IMR-90 (cell line): ENCODE measurements around the gene KLHL13. TPM values are rescaled to one million over a fixed set of nuclear protein-coding genes. Genes with fewer than 3 reads are reported as not detected.

Experiments used
- ATAC-seq: fragments of 200-7000 bp; cut with Tn5 transposase; 2 replicates; pipeline ENCODE4 v1.9.1; 2020; ENCODE audit warnings: low read depth, mild to moderate bottlenecking, moderate library complexity
- BruUV-seq: library from RNA; stranded (reverse); fragments of 400-500 nt; replicated peaks from 2 replicates; lab custom pipeline; 2021; lab: Mats Ljungman, UMichigan
- CTCF ChIA-PET: fragments of 300-600 bp; formaldehyde crosslinking; extraction: SDS; loops from one replicate; lab custom pipeline; 2021; ENCODE audit warnings: antibody characterized with exemption; lab: Yijun Ruan, JAX
- POLR2A ChIA-PET: fragments of 300-600 bp; sonication (Branson Sonifier 250); formaldehyde crosslinking; loops from one replicate; lab custom pipeline; 2022; ENCODE audit warnings: antibody characterized with exemption; ENCODE audit not compliant: unreplicated experiment; lab: Charles Lee
- DNase-seq: peaks from one replicate; pipeline ENCODE4 v3.0.0; 2013
- H2AFZ ChIP-seq: replicated peaks from 2 replicates; pipeline ENCODE3; 2013; ENCODE audit warnings: low read length, mild to moderate bottlenecking; ENCODE audit not compliant: poor library complexity
- H2AK5ac ChIP-seq: 2 replicates; pipeline ENCODE4 v1.6.1; 2013; ENCODE audit warnings: low read depth, low read length, inconsistent platforms
- H2AK9ac ChIP-seq: replicated peaks from 2 replicates; pipeline ENCODE3; 2013; ENCODE audit warnings: mild to moderate bottlenecking, low read depth, low read length, moderate library complexity; ENCODE audit not compliant: poor library complexity
- H2BK120ac ChIP-seq: 2 replicates; pipeline ENCODE4 v1.6.1; 2013; ENCODE audit warnings: low read depth, low read length, inconsistent platforms
- H2BK15ac ChIP-seq: 3 replicates; pipeline ENCODE4 v1.6.1; 2013; ENCODE audit warnings: low read depth, low read length, inconsistent platforms
- H2BK20ac ChIP-seq: 2 replicates; pipeline ENCODE4 v1.6.1; 2013; ENCODE audit warnings: low read depth, mild to moderate bottlenecking, inconsistent platforms, low read length, moderate library complexity
- H2BK5ac ChIP-seq: 2 replicates; pipeline ENCODE4 v1.6.1; 2013; ENCODE audit warnings: mild to moderate bottlenecking, low read depth, low read length, inconsistent platforms; ENCODE audit not compliant: poor library complexity, severe bottlenecking
- H3K14ac ChIP-seq: replicated peaks from 2 replicates; pipeline ENCODE4 v1.6.1; 2013; ENCODE audit warnings: low read depth, low read length, inconsistent platforms
- H3K18ac ChIP-seq: 2 replicates; pipeline ENCODE4 v1.6.1; 2013; ENCODE audit warnings: low read depth, low read length, control low read depth
- H3K23ac ChIP-seq: 2 replicates; pipeline ENCODE4 v1.6.1; 2013; ENCODE audit warnings: low read depth, low read length, inconsistent platforms
- H3K27ac ChIP-seq: 2 replicates; pipeline ENCODE4 v1.5.1; 2013; ENCODE audit warnings: mild to moderate bottlenecking, control low read depth, low read length; ENCODE audit not compliant: insufficient read depth
- H3K27me3 ChIP-seq: 2 replicates; pipeline ENCODE4 v1.6.1; 2013; ENCODE audit warnings: low read length; ENCODE audit not compliant: control insufficient read depth, insufficient read depth
- H3K36me3 ChIP-seq: 2 replicates; pipeline ENCODE4 v1.6.1; 2013; ENCODE audit warnings: low read length, mixed read lengths; ENCODE audit not compliant: control insufficient read depth, insufficient read depth
- H3K4ac ChIP-seq: 2 replicates; pipeline ENCODE4 v1.6.1; 2013; ENCODE audit warnings: low read depth, low read length, inconsistent platforms
- H3K4me1 ChIP-seq: 2 replicates; pipeline ENCODE4 v1.6.1; 2013; ENCODE audit warnings: low read length, mixed read lengths; ENCODE audit not compliant: control insufficient read depth, insufficient read depth
- H3K4me2 ChIP-seq: 2 replicates; pipeline ENCODE4 v1.6.1; 2013; ENCODE audit warnings: low read depth, mild to moderate bottlenecking, control low read depth, low read length, moderate library complexity
- H3K4me3 ChIP-seq: 2 replicates; pipeline ENCODE4 v1.5.1; 2013; ENCODE audit warnings: low read depth, mild to moderate bottlenecking, control low read depth, low read length, moderate library complexity; ENCODE audit not compliant: insufficient read depth
- H3K56ac ChIP-seq: 2 replicates; pipeline ENCODE4 v1.6.1; 2013; ENCODE audit warnings: low read length, inconsistent platforms; ENCODE audit not compliant: insufficient read depth; ENCODE audit errors: extremely low read depth
- H3K79me1 ChIP-seq, 2 experiments: 2 replicates each; pipeline ENCODE4 v1.6.1; 2013; ENCODE audit warnings: low read length in 2 of 2, inconsistent platforms in 1 of 2, low read depth in 1 of 2
- H3K9ac ChIP-seq: 2 replicates; pipeline ENCODE4 v1.6.1; 2013; ENCODE audit warnings: low read depth, low read length, control low read depth
- H3K9me1 ChIP-seq: 2 replicates; pipeline ENCODE4 v1.6.1; 2013; ENCODE audit warnings: low read length, inconsistent platforms; ENCODE audit not compliant: insufficient read depth
- H3K9me3 ChIP-seq: 2 replicates; pipeline ENCODE4 v1.6.1; 2013; ENCODE audit warnings: low read length; ENCODE audit not compliant: control insufficient read depth, insufficient read depth
- H4K20me1 ChIP-seq: 2 replicates; pipeline ENCODE4 v1.6.1; 2013; ENCODE audit warnings: low read length, inconsistent platforms; ENCODE audit not compliant: insufficient read depth
- H4K5ac ChIP-seq: 2 replicates; pipeline ENCODE4 v1.6.1; 2013; ENCODE audit warnings: mild to moderate bottlenecking, low read depth, low read length, control low read depth
- H4K8ac ChIP-seq, 2 experiments: 2 replicates each; pipeline ENCODE4 v1.6.1; 2013; ENCODE audit warnings: low read depth in 2 of 2, low read length in 2 of 2, control low read depth in 1 of 2, inconsistent platforms in 1 of 2
- H4K91ac ChIP-seq: 2 replicates; pipeline ENCODE4 v1.6.1; 2013; ENCODE audit warnings: low read depth, low read length, inconsistent platforms; ENCODE audit not compliant: insufficient read depth
- BHLHE40 ChIP-seq: fragments of 150-350 bp; IDR thresholded peaks from 2 replicates; pipeline ENCODE4 v1.6.1; 2016; ENCODE audit warnings: mild to moderate bottlenecking, low read depth, low read length
- CEBPB ChIP-seq: IDR thresholded peaks from 2 replicates; pipeline ENCODE4 v1.6.1; 2012; ENCODE audit warnings: low read depth, low read length, improper control_type of control experiment
- FOS ChIP-seq: fragments of 150-350 bp; IDR thresholded peaks from 2 replicates; pipeline ENCODE4 v1.6.1; 2016; ENCODE audit warnings: low read depth, low read length
- MAFK ChIP-seq: IDR thresholded peaks from 2 replicates; pipeline ENCODE4 v1.6.1; 2012; ENCODE audit warnings: low read depth, low read length, improper control_type of control experiment
- MAZ ChIP-seq: IDR thresholded peaks from 2 replicates; pipeline ENCODE4 v1.6.1; 2012; ENCODE audit warnings: low read depth, mild to moderate bottlenecking, low read length, improper control_type of control experiment, moderate library complexity, borderline replicate concordance
- NFE2L2 ChIP-seq: fragments of 150-350 bp; IDR thresholded peaks from 2 replicates; pipeline ENCODE4 v1.6.1; 2016; ENCODE audit warnings: low read depth, mild to moderate bottlenecking, low read length
- RAD21 ChIP-seq: IDR thresholded peaks from 2 replicates; pipeline ENCODE4 v1.6.1; 2012; ENCODE audit warnings: low read length, improper control_type of control experiment
- RCOR1 ChIP-seq: IDR thresholded peaks from 2 replicates; pipeline ENCODE4 v1.6.1; 2012; ENCODE audit warnings: mild to moderate bottlenecking, low read length, improper control_type of control experiment; ENCODE audit not compliant: insufficient replicate concordance
- RFX5 ChIP-seq: IDR thresholded peaks from 2 replicates; pipeline ENCODE4 v1.8.0; 2012; ENCODE audit warnings: low read depth, mild to moderate bottlenecking, low read length, moderate library complexity
- SMC3 ChIP-seq: fragments of 150-350 bp; IDR thresholded peaks from 2 replicates; pipeline ENCODE4 v1.6.1; 2016; ENCODE audit warnings: low read depth, mild to moderate bottlenecking, antibody characterized with exemption, low read length, moderate library complexity
- WGBS, 2 experiments: methylation state at CpG; one replicate each; pipeline versions ENCODE4 v1.1.5 to v1.1.7; 2013; ENCODE audit warnings: missing lambda C conversion rate in 2 of 2; ENCODE audit not compliant: insufficient read length in 1 of 2; ENCODE audit errors: extremely low coverage in 2 of 2; 5-methylcytosine and 5-hydroxymethylcytosine counted together
- dilution Hi-C: fragments of 300-500 bp; cut with HindIII; formaldehyde crosslinking; loops from one replicate; pipeline ENCODE4 v1.14.3; 2018; ENCODE audit warnings: low sequenced_read_pairs; ENCODE audit not compliant: unreplicated experiment
- in situ Hi-C: fragments of 300-500 bp; cut with MboI; formaldehyde crosslinking; loops from 3 replicates; pipeline ENCODE4 v1.14.3; 2019; ENCODE audit warnings: low sequenced_read_pairs, inconsistent platforms, mixed read lengths
- intact Hi-C: fragments of 100-400 bp; cut with micrococcal nuclease; formaldehyde crosslinking; loops from 2 replicates; pipeline ENCODE4 v1.10.0; 2022
- polyA plus RNA-seq, 3 experiments: library from polyadenylated mRNA; depleted of rRNA; stranded (reverse); fragments of >200 nt; gene quantifications; 2 replicates each; pipeline ENCODE4 v1.2.3, GENCODE V29; 2012; ENCODE audit warnings: low replicate concordance in 1 of 3
- total RNA-seq: library from RNA; depleted of rRNA; stranded (reverse); fragments of >200 nt; gene quantifications from 2 replicates; pipeline ENCODE4 v1.2.3, GENCODE V29; 2012
- TF ChIP-seq, protein P1 (sequence below): conservative IDR thresholded peaks from 2 replicates; pipeline ENCODE4 v1.5.1; 2012; ENCODE audit warnings: mild to moderate bottlenecking, low read depth, low read length, improper control_type of control experiment
- TF ChIP-seq, protein P2 (sequence below): fragments of 150-350 bp; IDR thresholded peaks from 2 replicates; pipeline ENCODE4 v1.6.1; 2016; ENCODE audit warnings: low read depth, mild to moderate bottlenecking, low read length, moderate library complexity, borderline replicate concordance
- TF ChIP-seq, protein P3 (sequence below): fragments of 150-350 bp; IDR thresholded peaks from 2 replicates; pipeline ENCODE4 v1.6.1; 2017; ENCODE audit warnings: mild to moderate bottlenecking, antibody characterized with exemption, low read length, low read depth

KLHL13 gene
- total and polyA plus RNA-seq, 2 of the 4 experiments (the other 2 are of a cell fraction), result 4.0 to 12.5 TPM

DNA sequence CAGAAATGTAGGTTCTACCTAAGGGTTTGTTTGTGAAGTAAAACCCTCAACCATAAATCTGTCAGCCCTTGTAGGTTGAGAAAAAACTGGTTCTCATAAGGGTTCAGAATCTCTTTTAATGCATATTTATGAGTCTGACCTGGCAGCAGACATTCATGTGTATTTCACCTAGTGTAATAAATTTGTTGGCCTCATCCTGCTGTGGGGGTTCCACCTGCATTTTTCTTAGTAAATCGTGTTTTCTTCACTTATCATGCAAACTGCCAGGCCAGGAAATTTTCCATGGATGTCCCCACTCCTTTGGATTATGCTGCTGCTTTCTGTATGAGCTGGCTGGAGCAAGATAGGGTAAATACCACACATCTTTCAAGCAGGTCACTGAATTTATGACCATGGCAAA lies 42.4 kb downstream of the KLHL13 start:
- H3K4me3 ChIP-seq, result no peak overlapping the region
- dilution Hi-C loops (no loop called here), in situ Hi-C loops (no loop called here), intact Hi-C loops (no loop called here)
- no peak overlapping the region for H3K4ac ChIP-seq
- WGBS, 2 experiments, result no CpG with 5 or more reads among the region's 1 CpG
- no peak overlapping the region for H2BK15ac ChIP-seq
- ATAC-seq (no peak), DNase-seq (no peak)
- no peak for TF ChIP-seq MAFK
- no peak for TF ChIP-seq RAD21
- TF ChIP-seq, protein P1, sequence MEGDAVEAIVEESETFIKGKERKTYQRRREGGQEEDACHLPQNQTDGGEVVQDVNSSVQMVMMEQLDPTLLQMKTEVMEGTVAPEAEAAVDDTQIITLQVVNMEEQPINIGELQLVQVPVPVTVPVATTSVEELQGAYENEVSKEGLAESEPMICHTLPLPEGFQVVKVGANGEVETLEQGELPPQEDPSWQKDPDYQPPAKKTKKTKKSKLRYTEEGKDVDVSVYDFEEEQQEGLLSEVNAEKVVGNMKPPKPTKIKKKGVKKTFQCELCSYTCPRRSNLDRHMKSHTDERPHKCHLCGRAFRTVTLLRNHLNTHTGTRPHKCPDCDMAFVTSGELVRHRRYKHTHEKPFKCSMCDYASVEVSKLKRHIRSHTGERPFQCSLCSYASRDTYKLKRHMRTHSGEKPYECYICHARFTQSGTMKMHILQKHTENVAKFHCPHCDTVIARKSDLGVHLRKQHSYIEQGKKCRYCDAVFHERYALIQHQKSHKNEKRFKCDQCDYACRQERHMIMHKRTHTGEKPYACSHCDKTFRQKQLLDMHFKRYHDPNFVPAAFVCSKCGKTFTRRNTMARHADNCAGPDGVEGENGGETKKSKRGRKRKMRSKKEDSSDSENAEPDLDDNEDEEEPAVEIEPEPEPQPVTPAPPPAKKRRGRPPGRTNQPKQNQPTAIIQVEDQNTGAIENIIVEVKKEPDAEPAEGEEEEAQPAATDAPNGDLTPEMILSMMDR, result no peak
- no peak for TF ChIP-seq CEBPB
- TF ChIP-seq BHLHE40, result no peak
- no peak for TF ChIP-seq FOS
- no peak for TF ChIP-seq RCOR1
- no peak for TF ChIP-seq NFE2L2
- TF ChIP-seq SMC3, result no peak
- no peak for TF ChIP-seq MAZ
- TF ChIP-seq RFX5, result no peak
- TF ChIP-seq, protein P2, sequence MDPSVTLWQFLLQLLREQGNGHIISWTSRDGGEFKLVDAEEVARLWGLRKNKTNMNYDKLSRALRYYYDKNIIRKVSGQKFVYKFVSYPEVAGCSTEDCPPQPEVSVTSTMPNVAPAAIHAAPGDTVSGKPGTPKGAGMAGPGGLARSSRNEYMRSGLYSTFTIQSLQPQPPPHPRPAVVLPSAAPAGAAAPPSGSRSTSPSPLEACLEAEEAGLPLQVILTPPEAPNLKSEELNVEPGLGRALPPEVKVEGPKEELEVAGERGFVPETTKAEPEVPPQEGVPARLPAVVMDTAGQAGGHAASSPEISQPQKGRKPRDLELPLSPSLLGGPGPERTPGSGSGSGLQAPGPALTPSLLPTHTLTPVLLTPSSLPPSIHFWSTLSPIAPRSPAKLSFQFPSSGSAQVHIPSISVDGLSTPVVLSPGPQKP, result no peak
- TF ChIP-seq, protein P3, sequence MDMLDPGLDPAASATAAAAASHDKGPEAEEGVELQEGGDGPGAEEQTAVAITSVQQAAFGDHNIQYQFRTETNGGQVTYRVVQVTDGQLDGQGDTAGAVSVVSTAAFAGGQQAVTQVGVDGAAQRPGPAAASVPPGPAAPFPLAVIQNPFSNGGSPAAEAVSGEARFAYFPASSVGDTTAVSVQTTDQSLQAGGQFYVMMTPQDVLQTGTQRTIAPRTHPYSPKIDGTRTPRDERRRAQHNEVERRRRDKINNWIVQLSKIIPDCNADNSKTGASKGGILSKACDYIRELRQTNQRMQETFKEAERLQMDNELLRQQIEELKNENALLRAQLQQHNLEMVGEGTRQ, result no peak
- POLR2A ChIA-PET, result no interaction called here
- no peak overlapping the region for H4K5ac ChIP-seq
- H3K36me3 ChIP-seq, result no peaks in the 10 kb centered on the region
- H2AK5ac ChIP-seq, result no peak overlapping the region
- H3K27me3 ChIP-seq, result no peaks in the 10 kb centered on the region
- no peak overlapping the region for H2AK9ac ChIP-seq
- no peak overlapping the region for H2BK20ac ChIP-seq
- H3K4me1 ChIP-seq, result no peaks in the 10 kb centered on the region; the same call in 1 of the 2 replicates
- CTCF ChIA-PET, result no interaction called here
- H2BK120ac ChIP-seq, result no peak overlapping the region
- BruUV-seq, result no TSS peak
- H3K79me1 ChIP-seq, result no peaks in the 10 kb centered on the region
- no peak overlapping the region for H3K14ac ChIP-seq
- no peaks in the 10 kb centered on the region for H4K20me1 ChIP-seq
- H2AFZ ChIP-seq, result no peak overlapping the region
- H3K56ac ChIP-seq, result no peak overlapping the region
- no peak overlapping the region for H2BK5ac ChIP-seq
- H3K18ac ChIP-seq, result no peak overlapping the region
- H3K23ac ChIP-seq, result no peak overlapping the region
- H3K9ac ChIP-seq, result no peak overlapping the region
- H4K91ac ChIP-seq, result no peak overlapping the region
- H4K8ac ChIP-seq, result no peak overlapping the region
- no peak overlapping the region for H3K4me2 ChIP-seq
- no peaks in the 10 kb centered on the region; the same call in 1 of the 2 replicates for H3K9me1 ChIP-seq
- no peak overlapping the region for H3K27ac ChIP-seq
- no peaks in the 10 kb centered on the region for H3K9me3 ChIP-seq
